Keratinocyte (primary cell): ENCODE measurements around the gene PSMB2. TPM values are rescaled to one million over a fixed set of nuclear protein-coding genes. Genes with fewer than 3 reads are reported as not detected.

Experiments
- DNase-seq: peaks from one replicate; pipeline ENCODE4 v3.0.0-alpha.2; 2011; ENCODE audit warnings: low read depth, missing footprints, low spot score
- FAIRE-seq: peaks from 2 replicates; lab custom pipeline; 2011; peaks lifted over from hg19 to GRCh38; lab: Jason Lieb, UNC
- H2AFZ ChIP-seq: 2 replicates; pipeline ENCODE4 v1.6.0; 2012; ENCODE audit warnings: low read length, control low read depth, inconsistent platforms; ENCODE audit not compliant: control insufficient read depth
- H3K27ac ChIP-seq: 2 replicates; pipeline ENCODE4 v1.5.1; 2011; ENCODE audit warnings: low read length; ENCODE audit not compliant: control insufficient read depth, insufficient read depth
- H3K27me3 ChIP-seq: 3 replicates; pipeline ENCODE4 v1.6.0; 2011; ENCODE audit warnings: low read length; ENCODE audit not compliant: control insufficient read depth, insufficient read depth; ENCODE audit errors: extremely low read depth
- H3K36me3 ChIP-seq, 2 experiments: 2 replicates in 1 of 2; 3 replicates in 1 of 2; pipeline ENCODE4 v1.5.1; 2011; ENCODE audit warnings: low read length in 2 of 2, mild to moderate bottlenecking in 1 of 2; ENCODE audit not compliant: control insufficient read depth in 2 of 2, insufficient read depth in 2 of 2; ENCODE audit errors: extremely low read depth in 1 of 2
- H3K4me1 ChIP-seq: 3 replicates; pipeline ENCODE4 v1.5.1; 2011; ENCODE audit warnings: low read length; ENCODE audit not compliant: control insufficient read depth, insufficient read depth; ENCODE audit errors: extremely low read depth
- H3K4me2 ChIP-seq: 3 replicates; pipeline ENCODE4 v1.6.0; 2011; ENCODE audit warnings: low read depth, low read length; ENCODE audit not compliant: control insufficient read depth, insufficient read depth; ENCODE audit errors: extremely low read depth
- H3K4me3 ChIP-seq, 3 experiments: fragments of 200-600 bp in 1 of 3; sonication (generic) in 1 of 3; 2 replicates in 2 of 3; 3 replicates in 1 of 3; pipeline ENCODE4 v1.5.1; 2011 to 2016; ENCODE audit warnings: low read length in 3 of 3, mild to moderate bottlenecking in 3 of 3, control low read depth in 2 of 3, inconsistent platforms in 1 of 3, low read depth in 1 of 3, mixed read lengths in 1 of 3, mixed run types in 1 of 3, moderate library complexity in 1 of 3; ENCODE audit not compliant: control insufficient read depth in 2 of 3, insufficient read depth in 2 of 3; ENCODE audit errors: extremely low read depth in 1 of 3
- H3K79me2 ChIP-seq: 2 replicates; pipeline ENCODE4 v1.6.0; 2012; ENCODE audit warnings: low read length; ENCODE audit not compliant: control insufficient read depth, insufficient read depth
- H3K9ac ChIP-seq: 3 replicates; pipeline ENCODE4 v1.6.0; 2011; ENCODE audit warnings: low read length; ENCODE audit not compliant: control insufficient read depth, insufficient read depth; ENCODE audit errors: extremely low read depth
- H3K9me1 ChIP-seq: 3 replicates; pipeline ENCODE4 v1.6.0; 2011; ENCODE audit warnings: low read length; ENCODE audit not compliant: control insufficient read depth, insufficient read depth; ENCODE audit errors: extremely low read depth
- H3K9me3 ChIP-seq: 2 replicates; pipeline ENCODE4 v1.5.1; 2012; ENCODE audit warnings: low read depth, low read length; ENCODE audit not compliant: control insufficient read depth
- H4K20me1 ChIP-seq: 3 replicates; pipeline ENCODE4 v1.6.0; 2011; ENCODE audit warnings: low read length; ENCODE audit not compliant: control insufficient read depth, insufficient read depth; ENCODE audit errors: extremely low read depth
- EZH2 ChIP-seq: IDR thresholded peaks from one replicate; pipeline ENCODE4 v1.6.1; 2012; ENCODE audit warnings: inconsistent platforms, mild to moderate bottlenecking, low read length, moderate library complexity
- dilution Hi-C: fragments of 300-500 bp; cut with MboI; formaldehyde crosslinking; loops from one replicate; pipeline ENCODE4 v1.7.0; 2020; ENCODE audit warnings: low sequenced_read_pairs; ENCODE audit not compliant: extremely low pct_ligation_motif_present
- polyA plus RNA-seq, 5 experiments: library from polyadenylated mRNA; depleted of rRNA in 3 of 5; stranded (reverse) in 3 of 5; stranded (forward) in 1 of 5; unstranded in 1 of 5; fragments of >200 nt; gene quantifications; 1 replicate in 1 of 5; 2 replicates in 3 of 5; 3 replicates in 1 of 5; pipeline versions ENCODE4 v1.2.1 to v1.2.3, GENCODE V29; 2011 to 2012; ENCODE audit warnings: missing spikeins in 2 of 5, low read depth in 1 of 5, low replicate concordance in 1 of 5
- TF ChIP-seq, protein P1 (sequence below), 3 experiments: IDR thresholded peaks in 1 of 3; conservative IDR thresholded peaks in 1 of 3; optimal IDR thresholded peaks in 1 of 3; 2 replicates in 2 of 3; 3 replicates in 1 of 3; pipeline versions ENCODE3 to v1.5.1; 2011; ENCODE audit warnings: low read length in 3 of 3, mild to moderate bottlenecking in 3 of 3, moderate library complexity in 2 of 3, control low read depth in 1 of 3, inconsistent platforms in 1 of 3; ENCODE audit not compliant: insufficient read depth in 2 of 3; ENCODE audit errors: extremely low read depth in 1 of 3

The PSMB2 gene
- polyA plus RNA-seq, 1 donor (not counting 4 experiments of a cell fraction or from before 2014, with no cell fraction given), result 108 TPM

DNA sequence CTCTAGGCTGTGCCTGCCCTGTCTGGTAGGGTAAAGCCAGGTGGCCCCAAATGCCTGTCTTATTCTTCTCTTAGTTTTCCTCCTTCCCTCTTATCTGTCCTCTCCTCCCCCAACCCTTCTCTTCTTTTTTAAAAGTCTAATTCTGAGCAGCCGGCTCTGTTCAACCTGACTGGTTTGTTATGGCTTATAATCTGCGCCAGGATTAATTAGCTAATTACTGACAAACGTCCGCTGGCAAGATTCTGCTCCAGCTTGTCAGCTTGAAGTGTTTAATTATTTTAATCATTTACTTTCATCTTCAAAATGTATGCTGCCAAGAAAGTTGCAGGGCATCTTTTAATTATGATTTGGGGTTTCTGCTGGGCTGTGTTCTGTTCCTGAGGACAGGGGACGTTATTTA lies 27.2 kb upstream of the PSMB2 start:
- DNase-seq, result no peak
- Histone ChIP-seq H2AFZ (no peak overlapping the region), H3K4me2 (no peak overlapping the region), H3K4me1 (no peaks in the 10 kb centered on the region), H3K4me3 (no peak overlapping the region), H3K9ac (no peak overlapping the region), H3K9me1 (no peaks in the 10 kb centered on the region), H3K9me3 (no peaks in the 10 kb centered on the region), H4K20me1 (no peaks in the 10 kb centered on the region), H3K27ac (no peak overlapping the region), H3K36me3 (no peaks in the 10 kb centered on the region), H3K79me2 (no peaks in the 10 kb centered on the region), H3K27me3 (peaks cover 7% of the 10 kb centered on the region)
- FAIRE-seq, result no peak
- dilution Hi-C loops, result no loop called here
- TF ChIP-seq EZH2, result no peak
- TF ChIP-seq, protein P1, sequence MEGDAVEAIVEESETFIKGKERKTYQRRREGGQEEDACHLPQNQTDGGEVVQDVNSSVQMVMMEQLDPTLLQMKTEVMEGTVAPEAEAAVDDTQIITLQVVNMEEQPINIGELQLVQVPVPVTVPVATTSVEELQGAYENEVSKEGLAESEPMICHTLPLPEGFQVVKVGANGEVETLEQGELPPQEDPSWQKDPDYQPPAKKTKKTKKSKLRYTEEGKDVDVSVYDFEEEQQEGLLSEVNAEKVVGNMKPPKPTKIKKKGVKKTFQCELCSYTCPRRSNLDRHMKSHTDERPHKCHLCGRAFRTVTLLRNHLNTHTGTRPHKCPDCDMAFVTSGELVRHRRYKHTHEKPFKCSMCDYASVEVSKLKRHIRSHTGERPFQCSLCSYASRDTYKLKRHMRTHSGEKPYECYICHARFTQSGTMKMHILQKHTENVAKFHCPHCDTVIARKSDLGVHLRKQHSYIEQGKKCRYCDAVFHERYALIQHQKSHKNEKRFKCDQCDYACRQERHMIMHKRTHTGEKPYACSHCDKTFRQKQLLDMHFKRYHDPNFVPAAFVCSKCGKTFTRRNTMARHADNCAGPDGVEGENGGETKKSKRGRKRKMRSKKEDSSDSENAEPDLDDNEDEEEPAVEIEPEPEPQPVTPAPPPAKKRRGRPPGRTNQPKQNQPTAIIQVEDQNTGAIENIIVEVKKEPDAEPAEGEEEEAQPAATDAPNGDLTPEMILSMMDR (optimal IDR thresholded peaks at IDR 0.05 in 1 of 3, IDR thresholded peaks at IDR 0.05 in 1 of 3, conservative IDR thresholded peaks at IDR 0.05 in 1 of 3; ENCODE audit: extremely low read depth in 1 of 3, insufficient read depth in 2 of 3, low read length in 3 of 3), result no peak

DNA sequence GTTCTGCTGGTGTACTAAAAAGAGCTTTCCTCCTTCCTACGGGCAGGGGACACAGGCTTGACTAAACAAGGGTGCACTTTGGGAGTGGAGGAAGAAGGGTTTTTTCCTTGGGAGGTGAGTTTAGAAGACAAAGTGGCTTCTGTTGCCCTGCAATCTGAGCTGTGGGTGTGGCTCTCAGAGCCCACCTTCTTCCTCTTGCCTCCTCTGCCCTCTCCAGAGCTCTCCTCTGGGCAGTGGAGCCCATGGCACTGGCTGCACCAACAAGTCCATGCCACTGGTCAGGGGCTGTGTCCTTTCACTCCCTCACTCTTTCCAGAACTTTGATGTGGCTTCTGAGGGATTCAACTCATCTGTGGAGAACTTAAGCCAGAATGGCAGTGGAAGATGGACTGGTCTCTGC lies 25.6 kb upstream of the PSMB2 start:
- H3K4me1 ChIP-seq, result no peaks in the 10 kb centered on the region
- H2AFZ ChIP-seq, result no peak overlapping the region
- no peak overlapping the region for H3K4me3 ChIP-seq
- no peaks in the 10 kb centered on the region for H3K9me3 ChIP-seq
- no peak for FAIRE-seq
- TF ChIP-seq, protein P1 (optimal IDR thresholded peaks at IDR 0.05 in 1 of 3, IDR thresholded peaks at IDR 0.05 in 1 of 3, conservative IDR thresholded peaks at IDR 0.05 in 1 of 3; ENCODE audit: extremely low read depth in 1 of 3, insufficient read depth in 2 of 3, low read length in 3 of 3), result no peak
- no peak for TF ChIP-seq EZH2
- H3K9ac ChIP-seq, result no peak overlapping the region
- no peak for DNase-seq
- H3K9me1 ChIP-seq, result no peaks in the 10 kb centered on the region
- H3K4me2 ChIP-seq, result no peak overlapping the region
- no peaks in the 10 kb centered on the region for H3K79me2 ChIP-seq
- dilution Hi-C loops, result no loop called here
- no peaks in the 10 kb centered on the region for H3K36me3 ChIP-seq
- no peak overlapping the region for H3K27ac ChIP-seq
- no peaks in the 10 kb centered on the region for H4K20me1 ChIP-seq
- H3K27me3 ChIP-seq, result peaks cover 7% of the 10 kb centered on the region
